ENCODE results near the gene CPLX3.

DNA sequence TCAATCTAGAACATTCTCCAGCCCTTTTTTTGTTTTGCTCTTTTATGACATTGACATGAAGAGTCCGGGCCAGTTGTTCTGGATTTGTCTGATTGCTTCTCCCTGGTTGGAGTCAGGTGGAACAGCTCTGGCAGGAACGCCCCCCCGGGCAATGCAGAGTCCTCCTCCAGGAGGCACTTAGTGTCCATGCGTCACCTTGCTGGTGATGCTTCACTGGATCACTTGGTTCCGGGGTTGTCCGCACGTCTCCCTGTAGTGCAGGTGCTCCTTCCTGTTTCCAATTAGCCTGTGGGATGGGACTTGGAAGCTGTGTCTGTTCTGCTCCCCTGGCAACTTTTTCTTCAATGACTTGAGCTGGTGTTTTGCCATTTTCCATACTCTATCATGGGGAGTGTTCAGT lies 34.8 kb upstream of the CPLX3 start:
- TF ChIP-seq REST (IDR thresholded peaks at IDR 0.05; ENCODE audit: low read depth) (no peak), TAF1 (IDR thresholded peaks at IDR 0.05; ENCODE audit: low read depth) (no peak)
